ENCODE results near the gene MAGEA2B.
"Not testable (repeated sequence)": the region's sequence is repeated elsewhere in the genome, so short reads cannot be mapped to it uniquely, and the experiment has no call there.

The MAGEA2B gene

DNA sequence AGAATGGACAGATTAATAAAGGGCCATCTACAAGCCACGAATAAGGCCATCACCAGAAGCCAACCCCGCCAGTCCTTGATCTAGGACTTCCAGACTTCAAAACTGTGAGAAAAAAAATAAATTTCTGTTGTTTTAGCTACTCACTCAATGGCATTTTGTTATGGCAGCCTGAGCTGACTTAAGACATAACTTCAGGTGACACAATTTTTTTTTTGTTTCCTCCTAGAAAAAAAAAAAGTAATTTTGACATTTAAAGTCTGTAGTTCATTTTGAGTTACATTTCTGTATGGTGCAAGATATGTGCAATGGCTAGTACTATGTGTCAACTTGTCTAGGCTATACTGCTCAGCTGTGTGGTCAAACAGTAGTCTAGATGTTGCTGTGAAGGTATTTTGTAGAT, 44.5 kb downstream of the MAGEA2B start, which contains the start of gene CSAG3:
CSAG3 (plus strand) TSS at position 301 of the 400 bp plus-strand sequence.
- not testable (repeated sequence) for DNase-seq

GRCh38 chrX:152759544-152759943, 45.1 kb downstream of the MAGEA2B start:
- DNase-seq: not testable (repeated sequence)

- DNase-seq: not testable (repeated sequence)
Measured at GRCh38 chrX:152761582-152761981, 47.2 kb downstream of the MAGEA2B start.

- not testable (repeated sequence) for DNase-seq
Measured at GRCh38 chrX:152766562-152766961, 52.1 kb downstream of the MAGEA2B start.

Data from right forelimb (tissue), 1 donor.